Calu3 (cell line): ENCODE data around the gene ATAD3C. TPM values are rescaled to one million over a fixed set of nuclear protein-coding genes. Genes with fewer than 3 reads are reported as not detected.

ENCODE experiments used
- BruUV-seq: library from RNA; stranded (reverse); fragments of 400-500 nt; replicated peaks from 2 replicates; lab custom pipeline; 2021; lab: Mats Ljungman, UMichigan
- CTCF ChIA-PET: fragments of 300-600 bp; sonication (Branson Sonifier 250); formaldehyde crosslinking; loops from one replicate; lab custom pipeline; 2022; ENCODE audit warnings: antibody characterized with exemption; lab: Charles Lee
- DNase-seq: peaks from one replicate; pipeline ENCODE4 v3.0.0; 2022
- H3K27ac Mint-ChIP-seq: one replicate; pipeline ENCODE4 v1.8.0; 2022; ENCODE audit warnings: mixed read lengths; ENCODE audit not compliant: unreplicated experiment
- H3K27me3 Mint-ChIP-seq: one replicate; pipeline ENCODE4 v1.8.0; 2022; ENCODE audit warnings: mixed read lengths; ENCODE audit not compliant: unreplicated experiment
- H3K36me3 Mint-ChIP-seq: one replicate; pipeline ENCODE4 v1.8.0; 2022; ENCODE audit warnings: mild to moderate bottlenecking, moderate library complexity, mixed read lengths; ENCODE audit not compliant: insufficient read depth, unreplicated experiment
- H3K4me1 Mint-ChIP-seq: one replicate; pipeline ENCODE4 v1.8.0; 2022; ENCODE audit warnings: mild to moderate bottlenecking, low read depth, mixed read lengths; ENCODE audit not compliant: unreplicated experiment
- H3K4me3 Mint-ChIP-seq: one replicate; pipeline ENCODE4 v1.8.0; 2022; ENCODE audit warnings: mild to moderate bottlenecking, low read depth, moderate library complexity, mixed read lengths; ENCODE audit not compliant: unreplicated experiment
- H3K9me3 Mint-ChIP-seq: one replicate; pipeline ENCODE4 v1.8.0; 2022; ENCODE audit warnings: low read depth, mixed read lengths; ENCODE audit not compliant: unreplicated experiment
- CTCF ChIP-seq: fragments of 200-600 bp; IDR thresholded peaks from one replicate; pipeline ENCODE4 v1.8.0; 2022; ENCODE audit warnings: antibody characterized with exemption; ENCODE audit not compliant: unreplicated experiment
- intact Hi-C: fragments of 100-400 bp; cut with micrococcal nuclease; formaldehyde crosslinking; loops from one replicate; pipeline ENCODE4 v1.10.0; 2022; ENCODE audit not compliant: unreplicated experiment
- total RNA-seq: library from RNA; stranded (reverse); gene quantifications from 2 replicates; pipeline ENCODE4 v1.2.3, GENCODE V29; 2022

Gene ATAD3C
- total RNA-seq, 1 experiment from 2014 or later: 0.45 TPM

GRCh38 chr1:1487701-1488100, 38.2 kb downstream of the ATAD3C start:
- Mint-ChIP-seq H3K9me3 (no peaks in the 10 kb centered on the region), H3K27me3 (no peaks in the 10 kb centered on the region), H3K4me3 (no peak overlapping the region), H3K27ac (no peak overlapping the region), H3K36me3 (peaks cover 56% of the 10 kb centered on the region), H3K4me1 (no peaks in the 10 kb centered on the region)
- CTCF ChIA-PET: no interaction called here
- no peak for DNase-seq
- no peak for TF ChIP-seq CTCF
- intact Hi-C loops: no loop called here
- BruUV-seq: no TSS peak

DNA sequence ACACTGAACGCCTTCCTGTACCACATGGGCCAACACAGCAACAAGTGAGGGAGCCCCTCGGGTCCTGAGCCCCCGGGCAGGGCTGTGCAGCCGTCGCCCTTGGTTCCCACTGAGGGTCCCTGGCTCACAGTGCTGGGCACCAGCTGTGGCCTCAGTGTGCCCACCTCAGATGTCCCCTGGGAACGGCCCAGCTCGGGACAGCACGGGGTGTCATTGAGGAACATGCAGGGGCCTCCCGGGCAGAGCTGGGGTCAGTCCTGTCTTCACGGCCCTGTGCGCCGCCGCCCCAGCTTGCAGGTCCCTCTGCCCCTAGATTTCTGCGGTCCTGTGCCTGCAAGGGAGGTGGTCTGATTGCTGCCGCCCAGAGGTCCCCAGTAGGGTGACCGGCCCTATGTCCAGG, 39.7 kb downstream of the ATAD3C start:
- H3K36me3 Mint-ChIP-seq: peaks cover 55% of the 10 kb centered on the region
- peaks cover 2% of the 10 kb centered on the region for H3K9me3 Mint-ChIP-seq
- H3K27me3 Mint-ChIP-seq: no peaks in the 10 kb centered on the region
- no peak overlapping the region for H3K27ac Mint-ChIP-seq
- no peak overlapping the region for H3K4me3 Mint-ChIP-seq
- intact Hi-C loops: no loop called here
- BruUV-seq: no TSS peak
- no peak for TF ChIP-seq CTCF
- DNase-seq: no peak
- H3K4me1 Mint-ChIP-seq: no peaks in the 10 kb centered on the region
- CTCF ChIA-PET: no interaction called here

DNA sequence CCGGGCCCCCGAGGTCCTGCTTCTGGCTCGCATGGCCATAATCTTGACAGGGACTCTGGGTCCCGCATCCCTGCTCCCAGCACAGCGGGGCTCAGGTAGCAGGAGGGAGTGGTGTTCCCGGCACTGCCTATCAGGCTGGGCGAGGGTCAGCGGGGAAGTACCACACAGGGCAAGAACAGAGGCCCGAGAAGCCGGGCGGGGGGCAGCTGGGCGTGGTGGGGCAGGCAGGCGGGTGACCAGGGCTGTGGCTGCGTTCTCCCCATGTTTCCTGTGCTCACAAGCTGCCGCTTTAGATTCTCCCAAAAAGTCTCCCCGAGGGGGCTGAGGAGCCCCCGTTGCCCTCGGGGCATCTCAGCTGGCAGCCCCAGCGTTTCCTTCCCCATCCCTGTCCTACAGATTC, 40.4 kb downstream of the ATAD3C start:
- H3K4me1 Mint-ChIP-seq: no peaks in the 10 kb centered on the region
- H3K36me3 Mint-ChIP-seq: peaks cover 57% of the 10 kb centered on the region
- no peak for TF ChIP-seq CTCF
- no peak overlapping the region for H3K27ac Mint-ChIP-seq
- no TSS peak for BruUV-seq
- no peak for DNase-seq
- H3K4me3 Mint-ChIP-seq: no peak overlapping the region
- peaks cover 2% of the 10 kb centered on the region for H3K9me3 Mint-ChIP-seq
- CTCF ChIA-PET: no interaction called here
- intact Hi-C loops: no loop called here
- no peaks in the 10 kb centered on the region for H3K27me3 Mint-ChIP-seq

DNA sequence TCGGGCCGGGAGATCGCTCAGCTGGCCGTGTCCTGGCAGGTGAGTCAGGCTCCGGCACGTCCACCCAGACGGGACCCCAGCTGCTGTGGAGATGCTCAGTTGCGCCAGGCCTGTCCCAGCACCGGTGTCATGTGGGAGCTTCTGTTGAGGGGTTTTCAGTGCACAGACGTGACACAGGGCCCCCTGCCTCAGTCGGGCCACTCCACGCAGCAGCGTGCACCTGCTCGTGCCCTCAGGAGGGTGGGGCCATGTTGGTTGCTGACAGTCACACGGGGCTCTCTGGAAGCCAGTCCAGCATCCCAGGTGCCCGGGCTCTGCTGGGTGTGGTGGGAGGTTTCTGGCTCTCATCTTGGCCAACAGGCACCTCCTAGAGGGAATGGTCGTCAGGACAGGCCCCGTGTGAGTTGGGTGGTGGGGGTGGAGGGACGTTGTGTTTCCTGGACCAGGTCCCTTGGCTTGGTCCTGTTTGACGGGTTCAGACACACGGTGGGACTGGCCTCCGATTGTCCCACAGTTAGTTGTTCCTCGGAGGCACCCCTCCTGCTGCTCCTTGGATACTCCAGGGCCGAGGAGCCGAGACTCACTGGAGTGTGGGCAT, 41.2 kb downstream of the ATAD3C start:
- no peak for TF ChIP-seq CTCF
- Mint-ChIP-seq H3K27me3 (no peaks in the 10 kb centered on the region), H3K4me3 (no peak overlapping the region), H3K9me3 (peaks cover 2% of the 10 kb centered on the region), H3K27ac (no peak overlapping the region), H3K4me1 (no peaks in the 10 kb centered on the region), H3K36me3 (peaks cover 63% of the 10 kb centered on the region)
- CTCF ChIA-PET: interaction anchor here (0.5 kb wide), 1 partner anchor 37 kb away, joined by 4 read pairs; no protein-coding TSS in a partner anchor
- no peak for DNase-seq
- BruUV-seq: no TSS peak
- intact Hi-C loops: no loop called here
